ENCODE measurements around the gene CLDN6.

CLDN6 gene

DNA sequence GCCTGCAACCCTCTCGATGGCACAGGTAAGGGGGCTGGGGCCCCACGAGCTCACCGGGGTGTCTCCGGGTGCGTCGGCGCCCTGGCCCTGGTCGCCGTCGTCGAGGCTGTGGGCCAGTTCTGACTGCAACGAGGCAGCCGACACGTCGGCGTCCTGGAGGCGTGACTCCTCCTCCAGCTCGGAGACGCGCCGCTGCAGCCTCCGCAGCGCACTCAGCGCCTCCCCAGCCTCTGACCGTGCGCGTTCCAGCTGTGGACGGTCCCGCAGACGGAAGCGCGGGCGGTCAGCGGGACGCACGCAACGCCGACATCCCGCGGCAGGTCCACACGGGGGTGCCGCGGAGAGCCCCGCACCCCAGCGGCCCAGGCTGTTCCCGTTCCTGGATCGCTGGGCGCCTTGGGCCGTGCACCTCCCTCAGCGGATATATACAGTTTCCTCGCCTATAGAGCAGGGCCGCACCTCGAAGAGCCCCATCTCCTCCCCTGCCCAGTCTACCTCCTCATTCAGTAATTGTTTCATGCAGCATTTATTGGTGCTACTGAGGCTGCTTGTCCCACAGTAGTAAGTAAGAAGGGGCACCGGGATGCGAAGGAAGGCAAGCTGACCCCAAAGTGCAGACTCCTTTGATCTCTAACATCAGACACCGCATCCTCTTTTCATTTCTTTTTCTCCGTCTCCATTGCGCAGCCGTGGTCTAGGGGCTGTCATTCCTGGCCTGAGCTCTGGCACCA lies 11.7 kb upstream of the CLDN6 start:
- no peak overlapping the region for H3K4me3 ChIP-seq (ENCODE audit: low read depth, low read length, poor library complexity, severe bottlenecking)

DNA sequence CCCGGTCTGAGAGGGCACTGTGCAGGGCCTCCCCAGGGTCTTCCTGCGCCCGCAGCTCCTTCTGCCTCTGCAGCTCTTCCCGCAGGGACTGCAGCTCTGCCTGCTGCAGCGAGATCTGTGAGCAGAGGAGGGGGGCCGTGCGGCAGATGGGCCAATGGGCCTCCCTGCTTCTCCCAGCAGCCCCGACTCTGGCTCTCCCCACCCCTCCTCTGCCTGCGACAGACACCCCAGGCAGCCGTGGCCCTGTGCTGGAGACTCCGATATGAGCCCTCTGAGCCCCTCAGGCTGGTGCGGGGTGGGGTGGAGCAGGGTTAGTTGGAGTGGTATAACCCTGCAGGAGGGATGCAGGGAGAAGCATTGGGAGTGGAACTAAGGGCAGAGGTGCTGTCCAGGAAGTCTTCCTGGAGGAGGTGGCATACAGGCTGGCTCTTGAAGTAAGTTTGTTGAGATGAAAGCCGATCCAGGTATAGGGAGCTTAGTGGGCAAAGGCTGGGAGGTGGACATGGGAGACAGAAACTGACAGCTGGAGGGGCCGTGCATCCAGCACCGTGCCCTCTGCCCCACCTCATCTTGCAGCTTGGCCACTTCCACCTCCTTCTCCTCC lies 10.8 kb upstream of the CLDN6 start:
- Histone ChIP-seq H3K27ac (ENCODE audit: low read depth, low read length, poor library complexity, severe bottlenecking) (no peak overlapping the region), H3K79me2 (ENCODE audit: insufficient read depth, low read length) (no peaks in the 10 kb centered on the region), H3K27me3 (ENCODE audit: insufficient read depth, low read length) (peaks cover 12% of the 10 kb centered on the region), H3K9me3 (ENCODE audit: low read length) (no peaks in the 10 kb centered on the region), H3K4me3 (ENCODE audit: low read depth, low read length, poor library complexity, severe bottlenecking) (no peak overlapping the region), H3K4me2 (ENCODE audit: low read length) (no peak overlapping the region), H3K9ac (ENCODE audit: low read length) (no peak overlapping the region), H3K4me1 (ENCODE audit: insufficient read depth, low read length, severe bottlenecking) (peaks cover 4% of the 10 kb centered on the region), H2AFZ (ENCODE audit: low read length) (no peak overlapping the region), H4K20me1 (ENCODE audit: insufficient read depth, low read length) (no peaks in the 10 kb centered on the region), H3K36me3 (ENCODE audit: insufficient read depth, low read length) (peaks cover 11% of the 10 kb centered on the region), H3F3A (ENCODE audit: insufficient read depth, low read length) (no peaks in the 10 kb centered on the region), H3K9me2 (ENCODE audit: low read depth, low read length) (no peaks in the 10 kb centered on the region)
- TF ChIP-seq EZH2 (IDR thresholded peaks at IDR 0.05; ENCODE audit: borderline replicate concordance, low read length) = no peak
- TF ChIP-seq, protein P1, sequence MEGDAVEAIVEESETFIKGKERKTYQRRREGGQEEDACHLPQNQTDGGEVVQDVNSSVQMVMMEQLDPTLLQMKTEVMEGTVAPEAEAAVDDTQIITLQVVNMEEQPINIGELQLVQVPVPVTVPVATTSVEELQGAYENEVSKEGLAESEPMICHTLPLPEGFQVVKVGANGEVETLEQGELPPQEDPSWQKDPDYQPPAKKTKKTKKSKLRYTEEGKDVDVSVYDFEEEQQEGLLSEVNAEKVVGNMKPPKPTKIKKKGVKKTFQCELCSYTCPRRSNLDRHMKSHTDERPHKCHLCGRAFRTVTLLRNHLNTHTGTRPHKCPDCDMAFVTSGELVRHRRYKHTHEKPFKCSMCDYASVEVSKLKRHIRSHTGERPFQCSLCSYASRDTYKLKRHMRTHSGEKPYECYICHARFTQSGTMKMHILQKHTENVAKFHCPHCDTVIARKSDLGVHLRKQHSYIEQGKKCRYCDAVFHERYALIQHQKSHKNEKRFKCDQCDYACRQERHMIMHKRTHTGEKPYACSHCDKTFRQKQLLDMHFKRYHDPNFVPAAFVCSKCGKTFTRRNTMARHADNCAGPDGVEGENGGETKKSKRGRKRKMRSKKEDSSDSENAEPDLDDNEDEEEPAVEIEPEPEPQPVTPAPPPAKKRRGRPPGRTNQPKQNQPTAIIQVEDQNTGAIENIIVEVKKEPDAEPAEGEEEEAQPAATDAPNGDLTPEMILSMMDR (IDR thresholded peaks at IDR 0.05; ENCODE audit: low read length) = no peak

More for the DNA sequence above, 11.7 kb upstream of the CLDN6 start:
- H3K4me1 ChIP-seq (ENCODE audit: insufficient read depth, low read length, severe bottlenecking) = peaks cover 4% of the 10 kb centered on the region
- H3F3A ChIP-seq (ENCODE audit: insufficient read depth, low read length) = no peaks in the 10 kb centered on the region
- no peaks in the 10 kb centered on the region for H4K20me1 ChIP-seq (ENCODE audit: insufficient read depth, low read length)
- H3K9me3 ChIP-seq (ENCODE audit: low read length) = no peaks in the 10 kb centered on the region
- H2AFZ ChIP-seq (ENCODE audit: low read length) = no peak overlapping the region
- no peaks in the 10 kb centered on the region for H3K79me2 ChIP-seq (ENCODE audit: insufficient read depth, low read length)
- no peak; the same call in 1 of the 2 replicates for TF ChIP-seq EZH2 (IDR thresholded peaks at IDR 0.05; ENCODE audit: borderline replicate concordance, low read length)
- TF ChIP-seq, protein P1 (IDR thresholded peaks at IDR 0.05; ENCODE audit: low read length) = no peak
- H3K27ac ChIP-seq (ENCODE audit: low read depth, low read length, poor library complexity, severe bottlenecking) = no peak overlapping the region
- no peaks in the 10 kb centered on the region for H3K9me2 ChIP-seq (ENCODE audit: low read depth, low read length)
- peak overlapping the region; percentile 16; the same call in 1 of the 2 replicates for H3K4me2 ChIP-seq (ENCODE audit: low read length)
- no peak overlapping the region for H3K9ac ChIP-seq (ENCODE audit: low read length)
- peaks cover 12% of the 10 kb centered on the region for H3K27me3 ChIP-seq (ENCODE audit: insufficient read depth, low read length)
- peaks cover 11% of the 10 kb centered on the region for H3K36me3 ChIP-seq (ENCODE audit: insufficient read depth, low read length)

DNA sequence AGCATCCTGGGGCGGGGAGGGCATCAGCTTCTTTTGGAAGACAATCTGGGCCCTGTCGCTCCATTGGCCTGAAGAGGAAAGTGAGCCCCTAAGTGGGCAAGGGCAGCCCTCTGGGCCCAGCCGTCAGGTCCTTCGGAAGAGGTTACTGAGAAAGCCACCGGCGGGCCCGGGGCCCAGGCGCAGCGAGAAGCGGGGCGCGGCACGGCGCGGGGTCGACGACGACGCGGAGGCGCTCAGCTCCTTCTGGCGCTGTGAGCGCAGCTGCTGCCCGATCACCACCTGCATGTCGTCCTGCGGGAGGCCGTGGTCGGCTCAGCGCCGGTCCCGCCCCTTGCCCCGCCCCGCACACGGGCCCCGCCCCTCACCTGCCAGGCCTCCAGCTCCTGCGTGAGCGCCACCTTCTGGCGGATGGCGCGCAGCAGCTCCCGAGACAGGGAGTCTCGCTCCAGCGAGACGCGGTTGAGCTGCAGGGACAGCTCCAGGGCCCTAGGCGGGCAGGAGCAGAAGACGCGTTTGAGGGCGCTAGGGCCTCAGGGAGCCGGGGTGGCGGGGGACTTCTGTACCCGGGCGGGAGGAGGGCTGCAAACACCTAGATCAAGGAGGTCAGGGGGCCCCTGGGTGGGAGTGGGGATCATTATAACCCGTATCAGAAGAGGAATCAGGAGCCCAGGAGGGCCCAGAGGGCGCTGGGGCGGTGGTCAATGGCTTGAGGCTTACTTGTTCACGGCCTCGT lies 10.2 kb upstream of the CLDN6 start:
- H3K27me3 ChIP-seq (ENCODE audit: insufficient read depth, low read length) = peaks cover 12% of the 10 kb centered on the region
- H3K9me3 ChIP-seq (ENCODE audit: low read length) = no peaks in the 10 kb centered on the region
- no peak overlapping the region for H2AFZ ChIP-seq (ENCODE audit: low read length)
- peaks cover 10% of the 10 kb centered on the region for H3K4me1 ChIP-seq (ENCODE audit: insufficient read depth, low read length, severe bottlenecking)
- H3K9ac ChIP-seq (ENCODE audit: low read length) = no peak overlapping the region
- peaks cover 11% of the 10 kb centered on the region for H3K36me3 ChIP-seq (ENCODE audit: insufficient read depth, low read length)
- H3K9me2 ChIP-seq (ENCODE audit: low read depth, low read length) = no peaks in the 10 kb centered on the region
- H3K79me2 ChIP-seq (ENCODE audit: insufficient read depth, low read length) = no peaks in the 10 kb centered on the region
- no peak overlapping the region for H3K27ac ChIP-seq (ENCODE audit: low read depth, low read length, poor library complexity, severe bottlenecking)
- peak overlapping the region; percentile 26 for H3K4me3 ChIP-seq (ENCODE audit: low read depth, low read length, poor library complexity, severe bottlenecking)
- peak overlapping the region; percentile 52 for H3K4me2 ChIP-seq (ENCODE audit: low read length)
- TF ChIP-seq, protein P1 (IDR thresholded peaks at IDR 0.05; ENCODE audit: low read length) = peak; percentile 66
- TF ChIP-seq EZH2 (IDR thresholded peaks at IDR 0.05; ENCODE audit: borderline replicate concordance, low read length) = no peak
- no peaks in the 10 kb centered on the region for H3F3A ChIP-seq (ENCODE audit: insufficient read depth, low read length)
- H4K20me1 ChIP-seq (ENCODE audit: insufficient read depth, low read length) = no peaks in the 10 kb centered on the region

All from OCI-LY1 (cell line).